ENCODE results near the gene RHOBTB1.

The RHOBTB1 gene, protein sequence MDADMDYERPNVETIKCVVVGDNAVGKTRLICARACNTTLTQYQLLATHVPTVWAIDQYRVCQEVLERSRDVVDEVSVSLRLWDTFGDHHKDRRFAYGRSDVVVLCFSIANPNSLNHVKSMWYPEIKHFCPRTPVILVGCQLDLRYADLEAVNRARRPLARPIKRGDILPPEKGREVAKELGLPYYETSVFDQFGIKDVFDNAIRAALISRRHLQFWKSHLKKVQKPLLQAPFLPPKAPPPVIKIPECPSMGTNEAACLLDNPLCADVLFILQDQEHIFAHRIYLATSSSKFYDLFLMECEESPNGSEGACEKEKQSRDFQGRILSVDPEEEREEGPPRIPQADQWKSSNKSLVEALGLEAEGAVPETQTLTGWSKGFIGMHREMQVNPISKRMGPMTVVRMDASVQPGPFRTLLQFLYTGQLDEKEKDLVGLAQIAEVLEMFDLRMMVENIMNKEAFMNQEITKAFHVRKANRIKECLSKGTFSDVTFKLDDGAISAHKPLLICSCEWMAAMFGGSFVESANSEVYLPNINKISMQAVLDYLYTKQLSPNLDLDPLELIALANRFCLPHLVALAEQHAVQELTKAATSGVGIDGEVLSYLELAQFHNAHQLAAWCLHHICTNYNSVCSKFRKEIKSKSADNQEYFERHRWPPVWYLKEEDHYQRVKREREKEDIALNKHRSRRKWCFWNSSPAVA

DNA sequence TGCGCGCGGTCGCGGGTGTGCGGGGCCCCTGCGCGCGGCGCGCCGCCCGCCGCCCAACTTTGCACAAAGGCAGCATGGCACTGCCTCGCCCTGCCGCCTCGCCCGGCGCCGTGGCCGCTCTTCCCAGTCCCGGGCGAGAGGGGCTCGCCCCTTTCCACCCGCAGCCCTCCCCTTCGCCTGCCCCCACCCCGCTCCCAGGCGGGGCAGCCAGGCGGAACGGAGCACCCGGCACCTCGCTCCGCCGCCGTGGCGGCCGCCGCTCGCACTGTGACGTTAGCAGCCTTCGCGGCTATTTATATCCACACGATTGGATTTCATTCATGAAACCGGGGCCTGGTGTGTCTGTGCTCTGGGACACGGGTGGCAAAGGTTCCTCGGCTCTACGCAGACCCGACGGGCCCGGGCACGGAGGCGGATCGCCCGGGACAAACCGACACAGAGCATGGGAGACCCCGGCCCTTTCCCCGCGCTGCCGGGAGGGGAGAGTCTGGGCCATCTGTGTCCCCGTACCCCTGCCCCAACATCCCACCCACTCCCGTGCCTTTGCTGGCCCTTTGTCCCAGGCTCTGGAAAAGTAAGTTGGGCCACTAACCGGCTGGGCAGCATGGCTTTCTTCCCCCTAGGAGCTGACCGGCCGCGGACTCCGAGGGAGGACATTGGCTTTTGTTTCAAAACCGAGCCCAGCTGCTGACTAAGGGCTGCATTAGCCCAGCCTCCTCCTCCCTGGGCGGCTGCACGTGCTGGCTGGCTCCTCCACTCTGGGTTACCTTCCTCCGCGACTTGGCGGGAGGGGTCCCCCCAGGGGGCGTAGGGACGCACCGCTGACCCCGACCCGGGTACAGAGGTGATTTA is at the start of gene RHOBTB1:
TSS of gene RHOBTB1 (minus strand) at position 128 of the 852 bp plus-strand sequence. CDS start 32,643 bp downstream, outside the sequence.
- peak; percentile 82 to 87 for DNase-seq (ENCODE audit: low read depth in 2 of 2)
- TF ChIP-seq, protein P1, sequence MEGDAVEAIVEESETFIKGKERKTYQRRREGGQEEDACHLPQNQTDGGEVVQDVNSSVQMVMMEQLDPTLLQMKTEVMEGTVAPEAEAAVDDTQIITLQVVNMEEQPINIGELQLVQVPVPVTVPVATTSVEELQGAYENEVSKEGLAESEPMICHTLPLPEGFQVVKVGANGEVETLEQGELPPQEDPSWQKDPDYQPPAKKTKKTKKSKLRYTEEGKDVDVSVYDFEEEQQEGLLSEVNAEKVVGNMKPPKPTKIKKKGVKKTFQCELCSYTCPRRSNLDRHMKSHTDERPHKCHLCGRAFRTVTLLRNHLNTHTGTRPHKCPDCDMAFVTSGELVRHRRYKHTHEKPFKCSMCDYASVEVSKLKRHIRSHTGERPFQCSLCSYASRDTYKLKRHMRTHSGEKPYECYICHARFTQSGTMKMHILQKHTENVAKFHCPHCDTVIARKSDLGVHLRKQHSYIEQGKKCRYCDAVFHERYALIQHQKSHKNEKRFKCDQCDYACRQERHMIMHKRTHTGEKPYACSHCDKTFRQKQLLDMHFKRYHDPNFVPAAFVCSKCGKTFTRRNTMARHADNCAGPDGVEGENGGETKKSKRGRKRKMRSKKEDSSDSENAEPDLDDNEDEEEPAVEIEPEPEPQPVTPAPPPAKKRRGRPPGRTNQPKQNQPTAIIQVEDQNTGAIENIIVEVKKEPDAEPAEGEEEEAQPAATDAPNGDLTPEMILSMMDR (IDR thresholded peaks at IDR 0.05; ENCODE audit: low read depth, low read length): no peak
- H3K4me3 ChIP-seq (replicated peaks in 1 of 2; ENCODE audit: low read depth in 2 of 2, low read length in 2 of 2): peak within 1 kb of the TSS; percentile 67 to 78

DNA sequence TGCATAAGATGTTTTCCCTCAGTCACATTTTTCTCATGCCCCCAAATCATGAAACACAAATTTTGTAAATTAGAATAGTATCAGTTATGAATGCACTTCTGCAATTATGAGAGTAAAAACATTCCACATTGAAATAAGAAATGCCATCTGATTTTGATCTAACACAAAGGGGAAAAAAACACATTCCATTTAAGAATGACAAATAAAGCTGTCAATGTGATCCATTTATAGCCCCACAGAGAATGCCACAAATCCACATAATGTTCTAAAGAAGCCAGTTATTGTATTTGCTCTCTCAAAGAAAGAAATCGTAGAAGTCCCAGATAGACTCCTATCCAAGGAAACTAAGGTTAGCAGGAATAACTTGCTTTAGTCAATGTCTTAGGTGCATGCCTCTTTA is 48.7 kb upstream of the RHOBTB1 start:
- H3K4me3 ChIP-seq (replicated peaks in 1 of 2; ENCODE audit: low read depth in 2 of 2, low read length in 2 of 2): no peak overlapping the region
- no peak for DNase-seq (ENCODE audit: low read depth in 2 of 2)
- TF ChIP-seq, protein P1 (IDR thresholded peaks at IDR 0.05; ENCODE audit: low read depth, low read length): no peak

DNA sequence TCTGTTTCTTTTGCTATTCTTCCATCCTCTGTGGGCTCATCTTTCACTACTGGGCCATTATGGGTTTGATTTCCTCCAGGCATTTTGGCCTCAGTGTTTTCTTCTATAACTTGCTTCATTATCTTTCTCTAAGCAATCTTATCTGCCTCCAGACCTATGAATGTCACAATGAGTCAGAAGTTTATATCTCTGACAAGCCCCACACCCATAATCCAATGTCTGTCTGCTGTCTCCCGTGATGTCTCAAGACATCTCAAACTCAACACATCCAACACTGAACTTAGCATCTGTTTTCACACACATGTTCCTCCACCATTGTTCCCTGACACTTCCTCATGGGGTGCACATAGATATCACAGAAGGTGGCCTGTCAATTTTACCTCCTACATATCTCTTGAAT is 46.7 kb upstream of the RHOBTB1 start:
- no peak for DNase-seq (ENCODE audit: low read depth in 2 of 2)
- TF ChIP-seq, protein P1 (IDR thresholded peaks at IDR 0.05; ENCODE audit: low read depth, low read length): no peak
- H3K4me3 ChIP-seq (replicated peaks in 1 of 2; ENCODE audit: low read depth in 2 of 2, low read length in 2 of 2): no peak overlapping the region

DNA sequence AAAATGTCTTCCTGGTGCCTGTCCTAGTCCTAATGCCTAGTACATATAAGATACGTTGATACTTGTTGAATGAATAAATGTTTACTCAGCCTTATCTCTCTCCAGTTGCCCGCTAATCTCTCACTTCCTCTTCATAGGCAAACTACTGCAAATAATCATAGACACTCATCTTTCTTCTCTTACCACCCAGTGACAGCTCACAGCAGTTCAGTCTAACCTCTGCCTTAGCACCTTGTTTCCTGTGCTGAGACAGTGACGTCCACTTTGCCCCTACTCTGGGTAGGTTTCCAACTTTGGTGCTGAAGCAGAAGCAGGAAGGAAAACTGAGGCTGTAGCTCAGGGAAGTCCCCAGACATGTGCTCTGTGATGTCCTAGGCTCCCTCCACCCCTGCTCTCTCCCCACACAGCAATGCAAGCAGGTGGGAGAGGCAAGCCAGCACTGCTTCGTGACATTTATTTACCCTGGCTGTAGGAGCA is 45.5 kb upstream of the RHOBTB1 start:
- TF ChIP-seq, protein P1 (IDR thresholded peaks at IDR 0.05; ENCODE audit: low read depth, low read length): no peak
- H3K4me3 ChIP-seq (replicated peaks in 1 of 2; ENCODE audit: low read depth in 2 of 2, low read length in 2 of 2): no peak overlapping the region
- DNase-seq (ENCODE audit: low read depth in 2 of 2): no peak

DNA sequence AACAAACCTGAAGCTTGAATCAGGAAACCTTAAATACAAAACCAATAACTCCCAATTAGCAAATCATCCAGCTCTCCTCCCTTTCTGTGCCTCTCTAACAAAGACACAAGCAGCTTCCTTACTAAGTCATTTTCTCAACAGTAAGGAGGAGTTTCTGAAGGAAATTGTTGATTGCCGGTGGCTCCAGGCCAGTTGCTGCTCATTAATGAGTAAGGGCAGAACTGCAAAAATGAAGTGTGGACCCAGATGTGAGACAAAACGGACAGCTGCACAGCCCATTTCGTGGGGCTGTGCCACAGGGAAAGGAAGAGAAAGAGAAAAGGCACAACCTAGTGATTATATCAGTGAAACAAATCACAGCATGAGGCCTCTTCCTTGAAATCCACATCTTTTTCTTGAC is 42.8 kb upstream of the RHOBTB1 start:
- TF ChIP-seq, protein P1 (IDR thresholded peaks at IDR 0.05; ENCODE audit: low read depth, low read length): no peak
- H3K4me3 ChIP-seq (replicated peaks in 1 of 2; ENCODE audit: low read depth in 2 of 2, low read length in 2 of 2): no peak overlapping the region
- no peak for DNase-seq (ENCODE audit: low read depth in 2 of 2)

DNA sequence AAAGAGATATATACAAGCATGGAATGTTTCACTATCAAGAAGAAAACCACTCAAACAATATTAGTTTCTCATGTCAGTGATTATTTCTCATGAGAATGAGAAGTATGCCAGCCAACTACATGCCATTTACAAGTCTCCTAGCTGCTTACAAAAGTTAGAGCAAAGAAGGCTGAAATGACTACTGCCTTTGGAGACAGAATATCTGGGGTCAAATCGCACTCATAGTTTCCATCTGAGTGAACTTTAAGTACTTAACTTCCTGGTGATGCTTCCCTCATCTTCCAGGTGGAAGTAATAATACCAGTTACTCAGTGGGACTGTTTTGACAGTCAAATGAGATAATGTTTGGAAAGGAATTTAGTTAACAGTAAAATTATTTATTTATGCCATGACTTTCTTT is 42.0 kb upstream of the RHOBTB1 start:
- no peak for DNase-seq (ENCODE audit: low read depth in 2 of 2)
- TF ChIP-seq, protein P1 (IDR thresholded peaks at IDR 0.05; ENCODE audit: low read depth, low read length): no peak
- H3K4me3 ChIP-seq (replicated peaks in 1 of 2; ENCODE audit: low read depth in 2 of 2, low read length in 2 of 2): no peak overlapping the region
